ENCODE data around the gene MATN1.

DNA sequence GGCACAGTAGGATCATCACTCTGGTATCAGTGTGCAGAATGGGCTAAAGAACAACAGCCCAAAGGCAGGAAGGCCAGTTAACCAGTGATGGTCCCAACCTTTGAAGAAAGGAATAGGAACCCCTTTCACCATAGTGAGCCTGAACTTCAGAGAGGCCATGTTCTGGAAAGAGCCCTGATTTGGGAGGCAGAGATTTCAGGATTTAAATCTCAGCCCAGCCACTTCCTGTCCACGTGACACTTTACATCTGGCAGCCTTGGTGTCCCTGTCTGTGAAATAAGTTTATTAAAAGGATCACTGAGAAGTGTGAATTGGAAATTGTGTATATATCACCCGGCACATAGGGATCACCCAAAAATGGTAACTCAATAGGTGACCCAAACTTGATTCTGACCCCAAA, 13.0 kb downstream of the MATN1 start:
- TF ChIP-seq, protein P1, sequence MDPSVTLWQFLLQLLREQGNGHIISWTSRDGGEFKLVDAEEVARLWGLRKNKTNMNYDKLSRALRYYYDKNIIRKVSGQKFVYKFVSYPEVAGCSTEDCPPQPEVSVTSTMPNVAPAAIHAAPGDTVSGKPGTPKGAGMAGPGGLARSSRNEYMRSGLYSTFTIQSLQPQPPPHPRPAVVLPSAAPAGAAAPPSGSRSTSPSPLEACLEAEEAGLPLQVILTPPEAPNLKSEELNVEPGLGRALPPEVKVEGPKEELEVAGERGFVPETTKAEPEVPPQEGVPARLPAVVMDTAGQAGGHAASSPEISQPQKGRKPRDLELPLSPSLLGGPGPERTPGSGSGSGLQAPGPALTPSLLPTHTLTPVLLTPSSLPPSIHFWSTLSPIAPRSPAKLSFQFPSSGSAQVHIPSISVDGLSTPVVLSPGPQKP (IDR thresholded peaks at IDR 0.05; ENCODE audit: borderline replicate concordance, low read depth, low read length): no peak
- TF ChIP-seq, protein P2, sequence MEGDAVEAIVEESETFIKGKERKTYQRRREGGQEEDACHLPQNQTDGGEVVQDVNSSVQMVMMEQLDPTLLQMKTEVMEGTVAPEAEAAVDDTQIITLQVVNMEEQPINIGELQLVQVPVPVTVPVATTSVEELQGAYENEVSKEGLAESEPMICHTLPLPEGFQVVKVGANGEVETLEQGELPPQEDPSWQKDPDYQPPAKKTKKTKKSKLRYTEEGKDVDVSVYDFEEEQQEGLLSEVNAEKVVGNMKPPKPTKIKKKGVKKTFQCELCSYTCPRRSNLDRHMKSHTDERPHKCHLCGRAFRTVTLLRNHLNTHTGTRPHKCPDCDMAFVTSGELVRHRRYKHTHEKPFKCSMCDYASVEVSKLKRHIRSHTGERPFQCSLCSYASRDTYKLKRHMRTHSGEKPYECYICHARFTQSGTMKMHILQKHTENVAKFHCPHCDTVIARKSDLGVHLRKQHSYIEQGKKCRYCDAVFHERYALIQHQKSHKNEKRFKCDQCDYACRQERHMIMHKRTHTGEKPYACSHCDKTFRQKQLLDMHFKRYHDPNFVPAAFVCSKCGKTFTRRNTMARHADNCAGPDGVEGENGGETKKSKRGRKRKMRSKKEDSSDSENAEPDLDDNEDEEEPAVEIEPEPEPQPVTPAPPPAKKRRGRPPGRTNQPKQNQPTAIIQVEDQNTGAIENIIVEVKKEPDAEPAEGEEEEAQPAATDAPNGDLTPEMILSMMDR (conservative IDR thresholded peaks at IDR 0.05; ENCODE audit: low read depth, low read length): no peak
- TF ChIP-seq MAFK (IDR thresholded peaks at IDR 0.05; ENCODE audit: low read depth, low read length): no peak
- no peak for TF ChIP-seq FOS (IDR thresholded peaks at IDR 0.05; ENCODE audit: low read depth, low read length)
- no peak for TF ChIP-seq RFX5 (IDR thresholded peaks at IDR 0.05; ENCODE audit: low read depth, low read length)
- TF ChIP-seq RAD21 (IDR thresholded peaks at IDR 0.05; ENCODE audit: low read length): no peak
- TF ChIP-seq POLR2A (IDR thresholded peaks at IDR 0.05; ENCODE audit: low read depth, low read length): no peak
- TF ChIP-seq BHLHE40 (IDR thresholded peaks at IDR 0.05; ENCODE audit: low read depth, low read length): no peak

Data from IMR-90 (cell line).